Measurements from ENCODE around the gene NBPF14. TPM values are rescaled to one million over a fixed set of nuclear protein-coding genes. Genes with fewer than 3 reads are reported as not detected.
"Not testable (repeated sequence)": the region's sequence is repeated elsewhere in the genome, so short reads cannot be mapped to it uniquely, and the experiment has no call there.

The NBPF14 gene
- total and polyA plus RNA-seq, 2 experiments from 2014 or later = 5.1 to 10.8 TPM

GRCh38 chr1:148591098-148591497, 4.7 kb downstream of the NBPF14 start:
- not testable (repeated sequence) for H3K4me1 Mint-ChIP-seq

GRCh38 chr1:148532158-148532557, 63.7 kb downstream of the NBPF14 start:
- H3F3A ChIP-seq (replicated peaks; ENCODE audit: low read depth); H3K36me3 ChIP-seq (ENCODE audit: insufficient read depth); H3K27me3 Mint-ChIP-seq (ENCODE audit: insufficient read depth, low read depth, poor library complexity); H3K27me3 ChIP-seq (ENCODE audit: insufficient read depth); H3K4me1 ChIP-seq (ENCODE audit: insufficient read depth); H3K36me3 Mint-ChIP-seq (ENCODE audit: low read depth); H3K4me1 Mint-ChIP-seq; H3K4me3 Mint-ChIP-seq; H3K79me2 ChIP-seq (replicated peaks; ENCODE audit: insufficient read depth); H3K4me3 ChIP-seq; H3K9me3 Mint-ChIP-seq; H3K9me2 ChIP-seq (ENCODE audit: insufficient read depth); H4K20me1 ChIP-seq (replicated peaks; ENCODE audit: insufficient read depth); H3K27ac Mint-ChIP-seq; H3K27ac ChIP-seq (ENCODE audit: low read depth); ATAC-seq; H3K4me2 ChIP-seq; H2AFZ ChIP-seq: not testable (repeated sequence)
- TF ChIP-seq CTCF (conservative IDR thresholded peaks at IDR 0.05; ENCODE audit: low read depth in 2 of 2) = peak in 1 of 2 experiments; percentile 35; a peak in 2 of 4 replicates
- DNase-seq (ENCODE audit: low spot score) = peak; percentile 23

More at GRCh38 chr1:148591098-148591497, 4.7 kb downstream of the NBPF14 start:
- ATAC-seq; H3K27me3 ChIP-seq (ENCODE audit: insufficient read depth); H4K20me1 ChIP-seq (replicated peaks; ENCODE audit: insufficient read depth); H3F3A ChIP-seq (replicated peaks; ENCODE audit: low read depth); H3K9me3 Mint-ChIP-seq; H3K36me3 ChIP-seq (ENCODE audit: insufficient read depth); H3K27me3 Mint-ChIP-seq (ENCODE audit: insufficient read depth, low read depth, poor library complexity); H3K4me3 Mint-ChIP-seq; H3K4me1 ChIP-seq (ENCODE audit: insufficient read depth); H3K79me2 ChIP-seq (replicated peaks; ENCODE audit: insufficient read depth); H3K4me2 ChIP-seq; H2AFZ ChIP-seq; H3K9me2 ChIP-seq (ENCODE audit: insufficient read depth); H3K27ac Mint-ChIP-seq; H3K36me3 Mint-ChIP-seq (ENCODE audit: low read depth); DNase-seq (ENCODE audit: low spot score); H3K27ac ChIP-seq (ENCODE audit: low read depth); H3K4me3 ChIP-seq: not testable (repeated sequence)

DNA sequence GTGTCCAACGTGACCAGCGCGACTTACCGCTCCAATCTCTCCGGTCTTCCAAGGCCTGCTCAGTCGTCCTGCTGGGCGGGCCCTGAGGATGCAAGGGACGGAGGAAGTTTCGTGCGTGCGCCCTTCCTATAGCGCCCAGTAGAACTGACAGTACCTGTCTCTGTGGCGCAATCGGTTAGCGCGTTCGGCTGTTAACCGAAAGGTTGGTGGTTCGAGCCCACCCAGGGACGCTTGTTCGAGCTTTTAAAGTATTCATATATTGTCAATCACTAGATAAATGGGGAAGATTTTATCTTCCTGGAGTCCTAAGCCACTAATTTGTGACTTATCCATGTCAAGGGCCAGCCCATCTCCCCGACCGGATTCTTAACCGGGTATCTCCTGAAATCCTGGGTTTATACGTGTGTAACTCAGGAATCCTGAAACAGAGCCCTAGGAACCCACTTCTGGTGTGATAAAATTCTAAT, 66.7 kb downstream of the NBPF14 start:
- H3K36me3 ChIP-seq (ENCODE audit: insufficient read depth); H3K27ac Mint-ChIP-seq; H3F3A ChIP-seq (replicated peaks; ENCODE audit: low read depth); H3K27ac ChIP-seq (ENCODE audit: low read depth); H3K9me2 ChIP-seq (ENCODE audit: insufficient read depth); H4K20me1 ChIP-seq (replicated peaks; ENCODE audit: insufficient read depth); H3K27me3 Mint-ChIP-seq (ENCODE audit: insufficient read depth, low read depth, poor library complexity); H2AFZ ChIP-seq; H3K4me1 Mint-ChIP-seq; ATAC-seq; H3K27me3 ChIP-seq (ENCODE audit: insufficient read depth); H3K4me1 ChIP-seq (ENCODE audit: insufficient read depth); H3K36me3 Mint-ChIP-seq (ENCODE audit: low read depth); H3K9me3 Mint-ChIP-seq; H3K79me2 ChIP-seq (replicated peaks; ENCODE audit: insufficient read depth): not testable (repeated sequence)
- peak overlapping the region; percentile 67 for H3K4me3 Mint-ChIP-seq
- DNase-seq (ENCODE audit: low spot score) = peak; percentile 69
- Histone ChIP-seq H3K4me2 (peak overlapping the region; percentile 46; the same call in 1 of the 2 replicates), H3K4me3 (peak overlapping the region; percentile 56)

DNA sequence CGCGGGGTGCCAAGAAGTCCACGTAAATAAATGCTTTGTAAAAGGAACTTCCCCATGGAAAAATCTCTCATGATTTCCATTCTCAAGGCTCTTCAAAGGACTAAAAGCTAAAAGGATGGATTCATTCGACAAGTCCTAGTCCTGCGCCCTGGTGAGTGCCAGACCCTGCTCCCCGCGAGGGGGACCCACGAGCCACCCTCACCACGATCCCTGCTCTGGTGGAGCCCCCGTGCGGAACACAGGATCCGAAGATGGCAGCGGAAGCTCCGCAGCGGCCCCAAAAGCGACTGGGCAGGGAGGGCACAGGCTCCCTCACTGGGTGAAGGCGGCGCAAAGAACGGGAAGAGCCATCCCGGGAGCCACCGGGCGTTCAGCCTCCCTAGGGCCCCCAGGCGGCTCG, 67.2 kb downstream of the NBPF14 start:
- H3F3A ChIP-seq (replicated peaks; ENCODE audit: low read depth); H3K9me3 Mint-ChIP-seq; H2AFZ ChIP-seq; H3K27me3 ChIP-seq (ENCODE audit: insufficient read depth); H3K79me2 ChIP-seq (replicated peaks; ENCODE audit: insufficient read depth); H4K20me1 ChIP-seq (replicated peaks; ENCODE audit: insufficient read depth); H3K4me1 Mint-ChIP-seq; H3K27ac ChIP-seq (ENCODE audit: low read depth); H3K27me3 Mint-ChIP-seq (ENCODE audit: insufficient read depth, low read depth, poor library complexity); H3K9me2 ChIP-seq (ENCODE audit: insufficient read depth); H3K36me3 ChIP-seq (ENCODE audit: insufficient read depth); H3K36me3 Mint-ChIP-seq (ENCODE audit: low read depth); H3K4me3 Mint-ChIP-seq; DNase-seq (ENCODE audit: low spot score); H3K4me2 ChIP-seq; H3K27ac Mint-ChIP-seq; ATAC-seq; H3K4me1 ChIP-seq (ENCODE audit: insufficient read depth): not testable (repeated sequence)
- peak overlapping the region; percentile 56 for H3K4me3 ChIP-seq

DNA sequence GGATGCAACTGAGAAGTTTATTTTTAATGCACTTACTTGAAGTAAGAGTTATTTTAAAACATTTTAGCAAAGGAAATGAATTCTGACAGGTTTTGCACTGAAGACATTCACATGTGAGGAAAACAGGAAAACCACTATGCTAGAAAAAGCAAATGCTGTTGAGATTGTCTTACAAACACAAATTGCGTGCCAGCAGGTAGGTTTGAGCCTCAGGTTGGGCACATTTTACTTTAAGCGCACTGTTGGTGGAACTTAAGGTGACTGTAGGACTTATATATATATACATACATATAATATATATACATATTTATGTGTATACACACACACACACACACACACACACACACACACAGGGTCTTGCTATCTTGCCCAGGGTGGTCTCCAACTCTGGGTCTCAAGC, 69.2 kb downstream of the NBPF14 start:
- H3K79me2 ChIP-seq (replicated peaks; ENCODE audit: insufficient read depth); H3K4me3 Mint-ChIP-seq; H3K27ac Mint-ChIP-seq; H4K20me1 ChIP-seq (replicated peaks; ENCODE audit: insufficient read depth); H3F3A ChIP-seq (replicated peaks; ENCODE audit: low read depth); H3K9me2 ChIP-seq (ENCODE audit: insufficient read depth); H2AFZ ChIP-seq; H3K9me3 Mint-ChIP-seq; H3K4me1 Mint-ChIP-seq; H3K4me1 ChIP-seq (ENCODE audit: insufficient read depth); H3K4me2 ChIP-seq; DNase-seq (ENCODE audit: low spot score); H3K36me3 Mint-ChIP-seq (ENCODE audit: low read depth); ATAC-seq; H3K4me3 ChIP-seq; H3K36me3 ChIP-seq (ENCODE audit: insufficient read depth); H3K27me3 Mint-ChIP-seq (ENCODE audit: insufficient read depth, low read depth, poor library complexity); H3K27ac ChIP-seq (ENCODE audit: low read depth); H3K27me3 ChIP-seq (ENCODE audit: insufficient read depth): not testable (repeated sequence)

- Histone ChIP-seq H3K27ac (ENCODE audit: low read depth) (peak overlapping the region; percentile 70; the same call in 1 of the 2 replicates), H3K4me2 (peak overlapping the region; percentile 71; the same call in 1 of the 2 replicates), H3K4me3 (peak overlapping the region; percentile 41)
- H3K36me3 Mint-ChIP-seq (ENCODE audit: low read depth); H3K36me3 ChIP-seq (ENCODE audit: insufficient read depth); H3K9me3 Mint-ChIP-seq; H3K9me2 ChIP-seq (ENCODE audit: insufficient read depth); H3K4me1 ChIP-seq (ENCODE audit: insufficient read depth); H3K79me2 ChIP-seq (replicated peaks; ENCODE audit: insufficient read depth); DNase-seq (ENCODE audit: low spot score); H4K20me1 ChIP-seq (replicated peaks; ENCODE audit: insufficient read depth); H3F3A ChIP-seq (replicated peaks; ENCODE audit: low read depth); H3K27me3 Mint-ChIP-seq (ENCODE audit: insufficient read depth, low read depth, poor library complexity); H2AFZ ChIP-seq; H3K27me3 ChIP-seq (ENCODE audit: insufficient read depth); H3K4me1 Mint-ChIP-seq: not testable (repeated sequence)
- Mint-ChIP-seq H3K27ac (peak overlapping the region; percentile 100), H3K4me3 (peak overlapping the region; percentile 72)
- peak; percentile 6 for ATAC-seq
These were observed 72.3 kb downstream of the NBPF14 start for GRCh38 chr1:148523205-148524144.

Data from GM23338 (cell line).